Measurements from ENCODE around the gene SEMA5B. TPM values are rescaled to one million over a fixed set of nuclear protein-coding genes. Genes with fewer than 3 reads are reported as not detected.

The SEMA5B gene
- total and polyA plus RNA-seq, 2 donors (not counting 3 experiments of a cell fraction or from before 2014, with no cell fraction given): 0.07 TPM; not detected in 1

- FAIRE-seq (no peak), DNase-seq (ENCODE audit: low read depth, low spot score) (no peak)
- Histone ChIP-seq H3K36me3 (ENCODE audit: control insufficient read depth in 2 of 2, extremely low read depth in 1 of 2, insufficient read depth in 2 of 2, low read length in 2 of 2) (no peaks in the 10 kb centered on the region), H4K20me1 (replicated peaks; ENCODE audit: control insufficient read depth, extremely low read depth, insufficient read depth, low read length) (no peaks in the 10 kb centered on the region), H3K9me1 (replicated peaks; ENCODE audit: control insufficient read depth, extremely low read depth, insufficient read depth, low read length) (no peaks in the 10 kb centered on the region), H2AFZ (ENCODE audit: low read depth, low read length) (no peak overlapping the region), H3K4me1 (ENCODE audit: control insufficient read depth, extremely low read depth, insufficient read depth, low read length) (no peaks in the 10 kb centered on the region), H3K4me3 (replicated peaks in 1 of 3; ENCODE audit: insufficient read depth in 1 of 3, low read depth in 1 of 3, low read length in 3 of 3) (no peak overlapping the region), H3K27me3 (ENCODE audit: control insufficient read depth in 2 of 2, insufficient read depth in 2 of 2, low read length in 2 of 2) (peaks cover 4 to 14% of the 10 kb centered on the region in 2 experiments), H3K79me2 (ENCODE audit: control insufficient read depth, insufficient read depth, low read length) (no peaks in the 10 kb centered on the region), H3K27ac (ENCODE audit: insufficient read depth, low read depth, low read length) (no peak overlapping the region), H3K4me2 (ENCODE audit: insufficient read depth, low read length) (no peak overlapping the region), H3K9me3 (replicated peaks; ENCODE audit: control insufficient read depth, insufficient read depth, low read length) (no peaks in the 10 kb centered on the region), H3K9ac (replicated peaks; ENCODE audit: extremely low read depth, insufficient read depth, low read length) (no peak overlapping the region)
- BruUV-seq (replicated peaks): no TSS peak
- ChIA-PET POLR2A (no interaction called here), CTCF (interaction anchor here (1.3 to 1.7 kb wide), 2 partner anchors 13 kb away, joined by 3 to 5 read pairs; no protein-coding TSS in a partner anchor)
- intact Hi-C loops (cut with micrococcal nuclease): no loop called here
- dilution Hi-C loops (cut with MboI; ENCODE audit: extremely low pct_ligation_motif_present, low sequenced_read_pairs): no loop called here
- TF ChIP-seq POLR2AphosphoS5 (IDR thresholded peaks at IDR 0.05; ENCODE audit: insufficient read depth, low read depth, low read length): no peak
- TF ChIP-seq MAX (IDR thresholded peaks at IDR 0.05; ENCODE audit: insufficient read depth, insufficient read length): no peak
- TF ChIP-seq, protein P1, sequence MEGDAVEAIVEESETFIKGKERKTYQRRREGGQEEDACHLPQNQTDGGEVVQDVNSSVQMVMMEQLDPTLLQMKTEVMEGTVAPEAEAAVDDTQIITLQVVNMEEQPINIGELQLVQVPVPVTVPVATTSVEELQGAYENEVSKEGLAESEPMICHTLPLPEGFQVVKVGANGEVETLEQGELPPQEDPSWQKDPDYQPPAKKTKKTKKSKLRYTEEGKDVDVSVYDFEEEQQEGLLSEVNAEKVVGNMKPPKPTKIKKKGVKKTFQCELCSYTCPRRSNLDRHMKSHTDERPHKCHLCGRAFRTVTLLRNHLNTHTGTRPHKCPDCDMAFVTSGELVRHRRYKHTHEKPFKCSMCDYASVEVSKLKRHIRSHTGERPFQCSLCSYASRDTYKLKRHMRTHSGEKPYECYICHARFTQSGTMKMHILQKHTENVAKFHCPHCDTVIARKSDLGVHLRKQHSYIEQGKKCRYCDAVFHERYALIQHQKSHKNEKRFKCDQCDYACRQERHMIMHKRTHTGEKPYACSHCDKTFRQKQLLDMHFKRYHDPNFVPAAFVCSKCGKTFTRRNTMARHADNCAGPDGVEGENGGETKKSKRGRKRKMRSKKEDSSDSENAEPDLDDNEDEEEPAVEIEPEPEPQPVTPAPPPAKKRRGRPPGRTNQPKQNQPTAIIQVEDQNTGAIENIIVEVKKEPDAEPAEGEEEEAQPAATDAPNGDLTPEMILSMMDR (IDR thresholded peaks at IDR 0.05; ENCODE audit: extremely low read depth in 1 of 2, insufficient read depth in 1 of 2, low read depth in 1 of 2, low read length in 2 of 2): no peak
- no peak for TF ChIP-seq POLR2A (IDR thresholded peaks at IDR 0.05; ENCODE audit: low read depth, low read length)
- TF ChIP-seq EZH2 (IDR thresholded peaks at IDR 0.05; ENCODE audit: borderline replicate concordance, low read depth, low read length, severe bottlenecking): no peak
- TF ChIP-seq MYC (IDR thresholded peaks at IDR 0.05; ENCODE audit: low read depth, low read length): no peak
- no peak for TF ChIP-seq JUN (IDR thresholded peaks at IDR 0.05; ENCODE audit: borderline replicate concordance, insufficient read depth, insufficient read length, low read depth)
Measured at GRCh38 chr3:122928396-122929187, 99.0 kb downstream of the SEMA5B start.

Measured in endothelial cell of umbilical vein (primary cell).